K562 (cell line): ENCODE measurements around the gene COL6A1. TPM values are rescaled to one million over a fixed set of nuclear protein-coding genes. Genes with fewer than 3 reads are reported as not detected.

Experiments used
- ATAC-seq: fragments of 200-7000 bp; cut with Tn5 transposase; 3 replicates; pipeline ENCODE4 v1.9.1; 2020; ENCODE audit warnings: moderate library complexity
- BruUV-seq: library from RNA; stranded (reverse); fragments of 400-500 nt; replicated peaks from 2 replicates; lab custom pipeline; 2021; lab: Mats Ljungman, UMichigan
- CTCF ChIA-PET: fragments of 300-600 bp; formaldehyde crosslinking; extraction: SDS; loops from one replicate; lab custom pipeline; 2021; ENCODE audit warnings: low intra/inter-chr PET ratio; lab: Yijun Ruan, JAX
- POLR2A ChIA-PET: fragments of 300-600, 350-650 bp; sonication (Branson Sonifier 250); formaldehyde crosslinking; extraction: SDS; loops from one replicate; lab custom pipeline; 2021; ENCODE audit warnings: antibody characterized with exemption, inconsistent platforms; lab: Yijun Ruan, JAX
- DNase-seq, 4 experiments: peaks; one replicate each; pipeline versions ENCODE4 v3.0.0 to v3.0.0-alpha.2; 2011 to 2018; ENCODE audit warnings: low spot score in 3 of 4, mixed read lengths in 3 of 4; ENCODE audit errors: extremely low read depth in 1 of 4
- FAIRE-seq: peaks from 2 replicates; lab custom pipeline; 2011; peaks lifted over from hg19 to GRCh38; lab: Jason Lieb, UNC
- H2AFZ ChIP-seq: 2 replicates; pipeline ENCODE4 v1.6.0; 2011; ENCODE audit warnings: low read depth, low read length, control low read depth, inconsistent platforms
- H3K27ac ChIP-seq: fragments of 200-600 bp; 3 replicates; pipeline ENCODE4 v1.8.0; 2011; ENCODE audit warnings: low read depth, mild to moderate bottlenecking, control low read depth, inconsistent platforms, low read length, moderate library complexity, mixed read lengths; ENCODE audit errors: extremely low read depth
- H3K27me3 ChIP-seq, 2 experiments: fragments of 300-600 bp in 1 of 2; 2 replicates in 1 of 2; 3 replicates in 1 of 2; pipeline versions ENCODE4 v1.6.0 to v1.8.0; 2011; ENCODE audit warnings: inconsistent platforms in 2 of 2, low read length in 2 of 2, mild to moderate bottlenecking in 1 of 2, mixed read lengths in 1 of 2, moderate library complexity in 1 of 2; ENCODE audit not compliant: control insufficient read depth in 2 of 2, insufficient read depth in 2 of 2
- H3K36me3 ChIP-seq: fragments of 300-600 bp; 3 replicates; pipeline ENCODE4 v1.8.0; 2011; ENCODE audit warnings: mild to moderate bottlenecking, low read length, inconsistent platforms; ENCODE audit not compliant: control insufficient read depth, insufficient read depth
- H3K4me1 ChIP-seq, 2 experiments: fragments of 200-600 bp in 1 of 2; replicated peaks in 1 of 2; 2 replicates in 1 of 2; 3 replicates in 1 of 2; pipeline versions ENCODE4 v1.5.1 to v1.8.0; 2011; ENCODE audit warnings: inconsistent platforms in 2 of 2, low read length in 2 of 2, mild to moderate bottlenecking in 1 of 2, mixed read lengths in 1 of 2, moderate library complexity in 1 of 2; ENCODE audit not compliant: control insufficient read depth in 2 of 2, insufficient read depth in 2 of 2
- H3K4me2 ChIP-seq: 2 replicates; pipeline ENCODE4 v1.6.1; 2011; ENCODE audit warnings: low read length, control low read depth, inconsistent platforms, mixed read lengths; ENCODE audit not compliant: insufficient read depth
- H3K4me3 ChIP-seq: fragments of 200-600 bp; sonication (generic), shearing (Covaris generic); 2 replicates; pipeline ENCODE4 v1.5.1; 2016; ENCODE audit warnings: control low read depth, inconsistent platforms
- H3K79me2 ChIP-seq: fragments of 200-600 bp; 3 replicates; pipeline ENCODE4 v1.8.0; 2011; ENCODE audit warnings: low read length, inconsistent platforms; ENCODE audit not compliant: control insufficient read depth, insufficient read depth
- H3K9ac ChIP-seq, 2 experiments: 2 replicates each; pipeline versions ENCODE4 v1.6.0 to v1.6.1; 2011; ENCODE audit warnings: low read depth in 2 of 2, low read length in 2 of 2, control low read depth in 1 of 2, inconsistent platforms in 1 of 2, mild to moderate bottlenecking in 1 of 2, mixed read lengths in 1 of 2; ENCODE audit not compliant: insufficient read depth in 1 of 2
- H3K9me1 ChIP-seq: one replicate; pipeline ENCODE4 v1.6.0; 2011; ENCODE audit warnings: inconsistent platforms, mild to moderate bottlenecking, low read length, moderate library complexity; ENCODE audit not compliant: control insufficient read depth, insufficient read depth
- H3K9me3 ChIP-seq: replicated peaks from 2 replicates; pipeline ENCODE4 v1.5.1; 2011; ENCODE audit warnings: low read depth, low read length, inconsistent platforms; ENCODE audit not compliant: control insufficient read depth, insufficient read depth
- H4K20me1 ChIP-seq: replicated peaks from 2 replicates; pipeline ENCODE4 v1.6.1; 2011; ENCODE audit warnings: low read length, inconsistent platforms, mixed read lengths; ENCODE audit not compliant: control insufficient read depth, insufficient read depth
- ATF7 ChIP-seq: fragments of 450-650 bp; IDR thresholded peaks from 2 replicates; pipeline ENCODE4 v1.7.1; 2014; ENCODE audit warnings: mild to moderate bottlenecking, moderate library complexity
- CBFA2T2 ChIP-seq: fragments of 450-650 bp; conservative IDR thresholded peaks from 2 replicates; pipeline ENCODE4 v1.6.1; 2017; ENCODE audit warnings: mild to moderate bottlenecking
- CHD2 ChIP-seq: IDR thresholded peaks from 2 replicates; pipeline ENCODE4 v1.6.1; 2011; ENCODE audit warnings: low read depth, low read length
- CREB3 ChIP-seq: fragments of 450-650 bp; conservative IDR thresholded peaks from 2 replicates; pipeline ENCODE4 v1.6.1; 2016; ENCODE audit warnings: missing genetic modification characterization, low read depth, mild to moderate bottlenecking, missing compliant biosample characterization, moderate library complexity
- HDAC1 ChIP-seq, 2 experiments: fragments of 450-650 bp; IDR thresholded peaks; 2 replicates each; pipeline ENCODE4 v1.6.1; 2016 to 2017; ENCODE audit warnings: inconsistent platforms in 1 of 2, mild to moderate bottlenecking in 1 of 2, moderate library complexity in 1 of 2
- HDAC2 ChIP-seq: fragments of 450-650 bp; IDR thresholded peaks from 2 replicates; pipeline ENCODE4 v1.6.1; 2016; ENCODE audit warnings: mild to moderate bottlenecking
- NFXL1 ChIP-seq: fragments of 450-650 bp; formaldehyde crosslinking; IDR thresholded peaks from 2 replicates; pipeline ENCODE4 v1.4.0; 2021; ENCODE audit warnings: mild to moderate bottlenecking
- PHF8 ChIP-seq: fragments of 200-600 bp; sonication (generic); IDR thresholded peaks from 2 replicates; pipeline ENCODE4 v1.6.1; 2012; ENCODE audit warnings: mixed run types, mild to moderate bottlenecking, inconsistent platforms, low read length, moderate library complexity, borderline replicate concordance
- PRMT5 ChIP-seq: sonication (generic); formaldehyde crosslinking; IDR thresholded peaks from 2 replicates; pipeline ENCODE4 v1.5.0; 2020; ENCODE audit warnings: missing genetic modification reagents
- PRPF4 ChIP-seq: fragments of 200-400 bp; formaldehyde crosslinking; IDR thresholded peaks from one replicate; pipeline ENCODE4 v1.6.1; 2017; ENCODE audit warnings: low read length, low read depth, mild to moderate bottlenecking; ENCODE audit not compliant: insufficient read depth, poor library complexity, severe bottlenecking
- PTBP1 ChIP-seq: fragments of 200-400 bp; formaldehyde crosslinking; IDR thresholded peaks from 2 replicates; pipeline ENCODE4 v1.6.1; 2017; ENCODE audit warnings: low read depth, low read length
- RBM25 ChIP-seq: fragments of 200-400 bp; formaldehyde crosslinking; IDR thresholded peaks from 2 replicates; pipeline ENCODE4 v1.6.1; 2018; ENCODE audit warnings: low read length, low read depth, moderate library complexity; ENCODE audit not compliant: severe bottlenecking
- RNF2 ChIP-seq: sonication (generic); IDR thresholded peaks from 2 replicates; pipeline ENCODE4 v1.6.1; 2016
- SAFB2 ChIP-seq: fragments of 200-400 bp; formaldehyde crosslinking; IDR thresholded peaks from 2 replicates; pipeline ENCODE4 v1.6.1; 2018; ENCODE audit warnings: borderline replicate concordance, low read length, low read depth, moderate library complexity; ENCODE audit not compliant: severe bottlenecking
- ZNF639 ChIP-seq, 2 experiments: fragments of 200-800 bp in 1 of 2; sonication (Bioruptor generic) in 1 of 2; sonication (generic) in 1 of 2; formaldehyde crosslinking in 1 of 2; IDR thresholded peaks in 1 of 2; conservative IDR thresholded peaks in 1 of 2; 2 replicates each; pipeline versions ENCODE4 v1.5.0 to v1.6.1; 2016 to 2020; ENCODE audit warnings: missing compliant biosample characterization in 1 of 2, missing genetic modification characterization in 1 of 2, missing genetic modification reagents in 1 of 2
- ZNF766 ChIP-seq: fragments of 200-800 bp; sonication (Bioruptor generic); conservative IDR thresholded peaks from 2 replicates; pipeline ENCODE4 v1.6.1; 2016; ENCODE audit warnings: missing genetic modification characterization, missing compliant biosample characterization
- ZZZ3 ChIP-seq: fragments of 450-650 bp; IDR thresholded peaks from 2 replicates; pipeline ENCODE4 v1.6.1; 2016; ENCODE audit warnings: antibody characterized with exemption, mild to moderate bottlenecking, moderate library complexity
- WGBS: fragments of 100-300 bp; shearing (Covaris generic); methylation state at CpG from one replicate; pipeline ENCODE4 v1.1.6; 2016; ENCODE audit warnings: low coverage, mixed read lengths; ENCODE audit not compliant: insufficient coverage; ENCODE audit errors: missing lambda C conversion rate; 5-methylcytosine and 5-hydroxymethylcytosine counted together
- in situ Hi-C: fragments of 300-500 bp; cut with MboI; formaldehyde crosslinking; loops from 4 replicates; pipeline ENCODE4 v1.15.0; 2018; ENCODE audit warnings: inconsistent platforms, mixed read lengths
- intact Hi-C: fragments of 100-400 bp; cut with micrococcal nuclease; formaldehyde crosslinking; loops from 2 replicates; pipeline ENCODE4 v1.14.2; 2022
- polyA plus RNA-seq, 8 experiments: library from polyadenylated mRNA; depleted of rRNA in 4 of 8; stranded (reverse) in 5 of 8; unstranded in 3 of 8; fragments of >200 nt; fragmentation: Nextera tagmentation in 2 of 8; fragmentation: Illumina TruSeq in 1 of 8; extraction: Ambion mirVana in 2 of 8; extraction: Trizol in 1 of 8; gene quantifications; 2 replicates each; pipeline versions ENCODE4 v1.2.1 to v1.2.3, GENCODE V29; 2011 to 2014; ENCODE audit warnings: inconsistent platforms in 1 of 8, missing spikeins in 1 of 8
- total RNA-seq, 7 experiments: library from RNA; depleted of rRNA in 6 of 7; stranded (reverse); fragments of >200 nt in 6 of 7; fragmentation: Illumina TruSeq in 2 of 7; extraction: Trizol in 2 of 7; gene quantifications; 2 replicates each; pipeline versions ENCODE4 v1.2.1 to v1.2.3, GENCODE V29; 2011 to 2021; ENCODE audit warnings: low replicate concordance in 1 of 7
- TF ChIP-seq, protein P1 (sequence below): sonication (generic); formaldehyde crosslinking; IDR thresholded peaks from 2 replicates; pipeline ENCODE4 v1.8.1; 2023; ENCODE audit warnings: mild to moderate bottlenecking, missing genetic modification reagents

The COL6A1 gene
- total and polyA plus RNA-seq, 9 of the 15 experiments (the other 6 are each of a cell fraction or from before 2014, with no cell fraction given) = 0.07 to 1.3 (median 0.14) TPM; not detected in 3

GRCh38 chr21:46022551-46023525 lies 41.3 kb downstream of the COL6A1 start:
- ChIA-PET POLR2A (no interaction called here), CTCF (no interaction called here)
- no TSS peak for BruUV-seq
- Histone ChIP-seq H3K27me3 (peaks cover 0 to 9% of the 10 kb centered on the region in 2 experiments; a peak in 3 of 5 replicates), H3K79me2 (no peaks in the 10 kb centered on the region), H3K36me3 (no peaks in the 10 kb centered on the region), H3K27ac (no peak overlapping the region), H2AFZ (peak overlapping the region; percentile 92), H3K9ac (peak overlapping the region; percentile 27 to 78; a peak in 3 of 4 replicates), H3K9me1 (peaks cover 6% of the 10 kb centered on the region), H4K20me1 (no peaks in the 10 kb centered on the region), H3K9me3 (no peaks in the 10 kb centered on the region), H3K4me3 (peak overlapping the region; percentile 35), H3K4me2 (peak overlapping the region; percentile 73), H3K4me1 (peaks cover 4 to 13% of the 10 kb centered on the region in 2 experiments; a peak in 4 of 5 replicates)
- DNase-seq = peak; percentile 74 to 96 (median 96)
- intact Hi-C loops (no loop called here), in situ Hi-C loops (no loop called here)
- peak; percentile 87 for FAIRE-seq
- WGBS = 32% methylated on average over 36 of the region's 36 CpGs
- peak; percentile 98 for ATAC-seq
- TF ChIP-seq ATF7 (peak; percentile 37; the same call in 1 of the 2 replicates), CHD2 (no peak), RBM25 (peak; percentile 61), RNF2 (no peak), NFXL1 (CRISPR knock-in tag) (no peak), HDAC2 (no peak; the same call in 1 of the 2 replicates), ZNF766 (CRISPR knock-in tag) (peak; percentile 55), CREB3 (0 out of 2 replicates have a peak, but pooled peaks have one; percentile 28), PRMT5 (CRISPR knock-in tag) (no peak), ZNF639 (CRISPR knock-in tag; conservative IDR thresholded peaks at IDR 0.05 in 1 of 2, IDR thresholded peaks at IDR 0.05 in 1 of 2) (0 out of 4 replicates have a peak, but pooled peaks of 1 of the 2 experiments have one; percentile 30), HDAC1 (IDR thresholded peaks at IDR 0.05) (no peak), SAFB2 (no peak), PHF8 (peak; percentile 47; the same call in 1 of the 2 replicates), ZZZ3 (peak; percentile 96), PTBP1 (no peak), CBFA2T2 (peak; percentile 63), PRPF4 (no peak)
- TF ChIP-seq, protein P1, sequence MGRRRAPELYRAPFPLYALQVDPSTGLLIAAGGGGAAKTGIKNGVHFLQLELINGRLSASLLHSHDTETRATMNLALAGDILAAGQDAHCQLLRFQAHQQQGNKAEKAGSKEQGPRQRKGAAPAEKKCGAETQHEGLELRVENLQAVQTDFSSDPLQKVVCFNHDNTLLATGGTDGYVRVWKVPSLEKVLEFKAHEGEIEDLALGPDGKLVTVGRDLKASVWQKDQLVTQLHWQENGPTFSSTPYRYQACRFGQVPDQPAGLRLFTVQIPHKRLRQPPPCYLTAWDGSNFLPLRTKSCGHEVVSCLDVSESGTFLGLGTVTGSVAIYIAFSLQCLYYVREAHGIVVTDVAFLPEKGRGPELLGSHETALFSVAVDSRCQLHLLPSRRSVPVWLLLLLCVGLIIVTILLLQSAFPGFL (CRISPR knock-in tag) = no peak
